COLO668 (cell line): ENCODE measurements around the gene TEX264.

Source experiments
- DNase-seq: peaks from one replicate; lab custom pipeline; 2025; ENCODE audit not compliant: unreplicated experiment; lab: John Stamatoyannopoulos, UW

Gene TEX264

GRCh38 chr3:51691949-51692348, 20.9 kb downstream of the TEX264 start:
- DNase-seq, result no peak

DNA sequence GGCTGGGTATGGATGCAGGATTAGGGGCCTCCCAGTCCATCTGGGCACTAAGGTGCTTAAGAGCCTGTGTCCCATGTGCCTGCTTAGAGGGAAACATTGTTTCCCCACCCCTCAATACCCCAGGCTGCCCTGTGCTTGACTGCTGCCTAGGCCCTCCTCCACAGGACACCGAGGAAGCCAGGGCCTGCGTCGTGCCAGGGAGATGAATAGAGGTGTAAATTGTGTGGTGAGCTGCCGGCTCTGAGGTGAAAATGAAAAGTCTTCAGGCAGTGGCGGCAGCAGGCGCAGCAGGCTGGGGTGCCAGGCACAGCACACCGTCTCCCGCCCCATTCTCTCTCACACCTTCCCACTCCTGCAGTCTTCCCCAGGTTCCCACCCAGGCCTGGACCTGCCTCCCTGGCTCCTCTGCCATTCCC, 21.9 kb downstream of the TEX264 start:
- DNase-seq, result no peak

- no peak for DNase-seq
Measured at GRCh38 chr3:51696954-51697353, 25.9 kb downstream of the TEX264 start.

GRCh38 chr3:51698209-51698608, 27.2 kb downstream of the TEX264 start:
- no peak for DNase-seq

DNA sequence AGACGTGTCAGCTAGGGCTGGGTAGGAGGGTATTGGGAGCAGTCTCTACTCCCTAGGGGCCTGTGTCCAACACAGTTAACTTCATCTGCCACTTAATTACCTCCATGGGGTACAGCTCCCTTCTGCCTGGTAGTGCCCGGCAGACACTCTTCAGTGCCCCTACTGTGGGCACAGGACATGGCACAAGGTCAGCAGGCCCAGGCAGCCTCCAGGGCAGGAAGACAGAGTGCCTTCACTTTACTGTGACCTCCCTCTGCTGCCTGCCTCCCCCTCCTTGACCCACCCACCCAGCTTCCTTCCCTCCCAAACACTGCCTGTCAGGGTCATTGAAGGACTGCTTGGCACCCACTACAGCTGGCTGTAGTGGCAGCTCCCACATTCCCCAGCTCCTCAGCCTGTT, 29.4 kb downstream of the TEX264 start:
- no peak for DNase-seq

DNA sequence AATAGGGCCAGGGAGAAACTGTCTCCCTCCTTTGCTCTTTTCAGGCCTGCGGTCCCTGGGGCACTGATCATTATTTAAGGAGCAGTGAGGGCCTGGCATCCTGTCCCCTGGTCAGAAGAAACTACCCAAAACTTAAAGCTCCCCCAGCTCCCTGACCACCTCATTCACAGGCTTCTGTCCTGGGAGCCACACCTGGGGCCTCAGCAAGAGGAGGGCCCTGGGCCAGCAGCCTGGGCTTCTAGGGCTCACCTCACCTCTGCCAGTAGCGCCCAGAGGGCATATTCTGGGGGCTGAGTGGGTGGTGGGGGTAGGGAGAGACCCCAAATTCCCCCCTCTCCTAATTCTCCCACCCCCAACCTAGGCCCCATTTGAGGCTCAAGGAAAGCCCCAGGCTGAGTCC, 31.1 kb downstream of the TEX264 start:
- no peak for DNase-seq

GRCh38 chr3:51703068-51703760, 32.2 kb downstream of the TEX264 start:
- DNase-seq, result no peak

GRCh38 chr3:51703761-51704510, 32.9 kb downstream of the TEX264 start:
- no peak for DNase-seq

- no peak for DNase-seq
Measured at GRCh38 chr3:51704511-51704950, 33.5 kb downstream of the TEX264 start.

DNA sequence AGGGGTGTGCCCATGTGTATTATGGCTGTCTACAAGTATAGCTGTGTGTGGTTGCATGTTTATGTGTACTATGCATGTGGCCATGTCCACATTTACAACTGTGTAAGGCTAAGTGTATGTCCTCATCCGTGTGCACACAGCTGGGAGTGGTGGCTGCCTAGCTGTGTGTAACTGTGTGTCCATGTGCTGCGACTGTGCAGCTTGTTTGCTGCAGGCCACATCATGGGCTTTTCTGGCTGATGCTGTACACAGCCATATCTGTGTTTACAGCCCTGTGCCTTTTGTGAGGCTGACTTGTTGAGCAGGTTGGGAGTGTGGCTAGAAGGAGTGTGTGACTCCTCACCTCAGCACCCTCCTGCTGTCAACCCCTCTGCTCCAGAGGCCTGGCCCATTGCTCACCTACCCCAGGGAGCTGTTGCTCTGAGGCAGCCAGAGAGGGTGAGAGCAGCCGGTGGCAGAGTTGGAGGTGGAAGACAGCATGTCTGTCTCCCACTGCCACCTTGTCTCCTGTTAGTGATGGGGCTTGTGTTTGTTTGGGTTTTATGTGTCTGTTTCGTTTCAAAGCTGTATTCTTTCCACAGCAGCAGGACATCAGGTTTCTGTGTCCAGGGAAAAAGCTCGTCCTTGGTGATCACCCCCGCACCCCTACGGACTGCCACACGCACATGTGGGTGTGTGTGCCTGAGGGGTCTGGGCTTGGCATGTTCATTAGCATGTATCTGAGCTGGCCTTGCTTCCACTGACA, 34.4 kb downstream of the TEX264 start:
- no peak for DNase-seq

GRCh38 chr3:51706021-51706485, 35.0 kb downstream of the TEX264 start:
- no peak for DNase-seq

- DNase-seq, result no peak
Measured at GRCh38 chr3:51706788-51707731, 36.0 kb downstream of the TEX264 start, which contains the start of gene GRM2. GRM2 (plus strand) TSS chr3:51707068; CDS start chr3:51708984, 1,916 bp downstream.

DNA sequence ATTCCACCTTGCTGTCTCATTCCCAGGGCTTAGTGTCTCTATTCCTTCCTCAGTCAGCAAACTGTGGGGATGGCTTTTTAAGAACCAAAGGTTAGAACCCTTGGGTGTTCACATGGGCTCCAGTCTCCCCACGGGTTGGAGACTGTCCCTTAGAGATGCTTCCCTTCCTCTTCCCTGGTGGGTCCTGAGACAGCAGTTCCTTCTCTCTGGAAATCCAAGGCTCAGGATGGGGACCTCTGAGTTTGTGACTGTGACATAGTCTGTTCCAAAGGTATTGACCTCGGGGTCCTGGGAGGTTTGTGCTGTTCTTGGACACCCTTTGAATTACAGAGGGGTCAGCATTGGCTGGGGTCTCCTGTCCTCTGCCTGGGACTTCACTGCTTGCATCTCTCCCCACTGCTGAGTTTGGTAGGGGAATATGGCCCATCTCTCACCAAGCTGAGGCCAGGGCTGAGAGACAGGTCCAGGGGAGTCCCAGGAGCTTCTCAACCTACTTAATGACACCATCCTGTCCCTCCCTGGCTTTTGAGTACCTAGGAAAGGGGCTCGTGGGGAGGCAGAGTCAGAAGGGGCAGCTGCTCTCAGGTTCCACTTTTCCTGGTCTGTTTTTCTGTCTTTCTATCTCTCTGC, 37.3 kb downstream of the TEX264 start:
- DNase-seq, result no peak

DNA sequence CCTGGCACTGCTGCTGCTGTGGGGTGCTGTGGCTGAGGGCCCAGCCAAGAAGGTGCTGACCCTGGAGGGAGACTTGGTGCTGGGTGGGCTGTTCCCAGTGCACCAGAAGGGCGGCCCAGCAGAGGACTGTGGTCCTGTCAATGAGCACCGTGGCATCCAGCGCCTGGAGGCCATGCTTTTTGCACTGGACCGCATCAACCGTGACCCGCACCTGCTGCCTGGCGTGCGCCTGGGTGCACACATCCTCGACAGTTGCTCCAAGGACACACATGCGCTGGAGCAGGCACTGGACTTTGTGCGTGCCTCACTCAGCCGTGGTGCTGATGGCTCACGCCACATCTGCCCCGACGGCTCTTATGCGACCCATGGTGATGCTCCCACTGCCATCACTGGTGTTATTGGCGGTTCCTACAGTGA, 38.0 kb downstream of the TEX264 start:
- no peak for DNase-seq

DNA sequence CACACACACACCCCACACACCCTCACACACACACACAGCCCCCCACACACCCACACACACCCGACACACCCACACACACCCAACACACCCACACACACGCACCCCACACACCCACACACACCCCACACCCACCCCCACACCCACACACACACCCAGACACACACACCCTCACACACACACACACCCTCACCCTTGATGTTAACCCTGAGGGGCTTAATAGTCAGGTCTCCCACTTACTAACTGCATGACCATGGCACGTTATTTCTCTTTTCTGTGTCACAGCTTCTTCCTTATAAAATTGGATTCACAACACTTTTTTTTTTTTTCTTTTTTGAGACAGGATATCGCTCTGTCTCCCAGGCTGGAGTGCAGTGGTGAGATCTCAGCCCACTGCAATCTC, 38.6 kb downstream of the TEX264 start:
- no peak for DNase-seq

DNA sequence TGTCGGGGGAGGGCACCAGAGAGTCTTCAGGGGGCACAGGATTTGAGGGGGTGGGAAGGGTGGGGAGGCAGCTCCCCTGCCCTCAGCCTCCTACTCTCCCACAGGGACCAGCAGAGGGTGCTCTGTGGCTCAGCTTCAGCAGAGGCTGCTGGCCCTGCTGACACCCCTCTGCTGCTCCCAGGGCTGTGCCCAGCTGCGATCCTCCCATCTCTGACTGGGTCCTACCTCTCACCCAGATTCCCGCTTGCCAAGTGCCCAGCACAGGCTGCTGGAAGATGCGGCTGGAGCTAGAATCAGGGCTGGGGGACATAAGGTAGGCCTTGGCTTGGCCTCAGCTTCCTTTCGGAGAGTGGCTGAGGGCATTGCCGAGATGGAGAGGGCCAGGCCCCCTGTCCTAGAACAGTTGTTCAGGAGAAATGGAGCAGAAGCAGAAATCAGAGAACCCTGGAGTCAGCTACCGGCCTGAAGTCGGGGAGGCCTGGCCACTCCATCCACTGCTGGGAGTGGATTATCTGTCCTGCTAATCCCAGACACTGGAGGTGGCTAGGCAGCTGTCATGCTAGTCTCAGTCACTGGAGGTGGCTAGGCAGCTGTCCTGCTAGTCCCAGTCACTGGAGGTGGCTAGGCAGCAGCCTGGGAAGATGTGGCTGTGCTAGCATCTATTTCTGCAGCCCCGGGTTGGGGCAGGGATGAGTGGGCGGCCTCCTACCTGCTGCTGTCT, 39.7 kb downstream of the TEX264 start:
- no peak for DNase-seq

GRCh38 chr3:51711352-51712037, 40.4 kb downstream of the TEX264 start:
- DNase-seq, result no peak

DNA sequence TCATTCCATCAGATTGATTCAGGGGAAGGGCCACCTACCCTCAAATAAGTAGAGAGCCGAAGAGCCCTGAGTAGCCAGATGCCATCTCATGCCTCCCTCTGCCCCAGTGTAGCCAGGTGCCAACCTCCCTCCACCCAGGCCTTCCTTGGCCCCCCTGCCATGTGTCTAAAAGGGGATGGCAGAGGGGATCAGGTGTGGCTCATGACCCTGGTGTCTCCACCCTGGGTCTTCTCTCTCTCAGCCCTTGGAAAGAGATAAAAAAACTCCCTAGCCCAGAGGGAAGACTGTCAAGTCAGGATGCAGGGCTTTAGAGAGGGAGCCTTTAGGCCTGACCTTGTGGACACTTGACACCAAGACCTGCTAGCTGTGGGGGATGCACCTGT, 41.0 kb downstream of the TEX264 start:
- no peak for DNase-seq

- no peak for DNase-seq
Measured at GRCh38 chr3:51712511-51712931, 41.5 kb downstream of the TEX264 start.
